H9 (cell line): ENCODE measurements around the gene ANKRD39. TPM values are rescaled to one million over a fixed set of nuclear protein-coding genes. Genes with fewer than 3 reads are reported as not detected.

ENCODE experiments used
- DNase-seq: peaks from one replicate; pipeline ENCODE4 v3.0.0-alpha.2; 2017
- H2AFZ ChIP-seq: one replicate; pipeline ENCODE4 v1.6.1; 2013; ENCODE audit warnings: mild to moderate bottlenecking, low read length, control low read depth, moderate library complexity
- H2AK5ac ChIP-seq: 2 replicates; pipeline ENCODE4 v1.6.1; 2013; ENCODE audit warnings: low read length, control low read depth, mixed read lengths; ENCODE audit not compliant: insufficient read length
- H2BK120ac ChIP-seq: one replicate; pipeline ENCODE4 v1.6.1; 2013; ENCODE audit warnings: low read depth, mild to moderate bottlenecking, low read length, control low read depth, inconsistent platforms; ENCODE audit not compliant: poor library complexity, severe bottlenecking
- H2BK12ac ChIP-seq: 2 replicates; pipeline ENCODE4 v1.6.1; 2013; ENCODE audit warnings: low read length, control low read depth, mixed read lengths, low read depth; ENCODE audit not compliant: insufficient read length
- H2BK15ac ChIP-seq: 2 replicates; pipeline ENCODE4 v1.6.1; 2013; ENCODE audit warnings: low read depth, low read length, control low read depth
- H2BK20ac ChIP-seq: one replicate; pipeline ENCODE4 v1.6.1; 2013; ENCODE audit warnings: low read depth, mild to moderate bottlenecking, low read length, control low read depth, inconsistent platforms; ENCODE audit not compliant: poor library complexity, severe bottlenecking
- H2BK5ac ChIP-seq: 2 replicates; pipeline ENCODE4 v1.6.1; 2013; ENCODE audit warnings: low read length, control low read depth, mixed read lengths; ENCODE audit not compliant: insufficient read length
- H3K14ac ChIP-seq: 2 replicates; pipeline ENCODE4 v1.6.1; 2013; ENCODE audit warnings: low read length, control low read depth; ENCODE audit not compliant: insufficient read depth
- H3K18ac ChIP-seq: 2 replicates; pipeline ENCODE4 v1.6.1; 2013; ENCODE audit warnings: low read depth, mild to moderate bottlenecking, mixed read lengths, low read length, control low read depth; ENCODE audit not compliant: insufficient read length
- H3K23ac ChIP-seq: 2 replicates; pipeline ENCODE4 v1.6.1; 2013; ENCODE audit warnings: low read length, control low read depth, mixed read lengths, low read depth; ENCODE audit not compliant: insufficient read length
- H3K23me2 ChIP-seq: 2 replicates; pipeline ENCODE4 v1.6.1; 2013; ENCODE audit warnings: low read depth, mild to moderate bottlenecking, mixed read lengths, low read length, control low read depth; ENCODE audit not compliant: insufficient read length, poor library complexity, severe bottlenecking
- H3K27ac ChIP-seq: 2 replicates; pipeline ENCODE4 v1.5.1; 2013; ENCODE audit warnings: low read length, control low read depth, mixed read lengths, low read depth; ENCODE audit not compliant: insufficient read length
- H3K27me3 ChIP-seq: 2 replicates; pipeline ENCODE4 v1.6.1; 2013; ENCODE audit warnings: low read length, control low read depth, inconsistent platforms; ENCODE audit not compliant: insufficient read depth
- H3K4ac ChIP-seq: 2 replicates; pipeline ENCODE4 v1.6.1; 2013; ENCODE audit warnings: low read depth, mild to moderate bottlenecking, control low read depth, inconsistent platforms, low read length, moderate library complexity
- H3K4me1 ChIP-seq: 2 replicates; pipeline ENCODE4 v1.6.1; 2013; ENCODE audit warnings: low read length, control low read depth, inconsistent platforms; ENCODE audit not compliant: insufficient read depth
- H3K4me2 ChIP-seq: 2 replicates; pipeline ENCODE4 v1.6.1; 2013; ENCODE audit warnings: low read length, control low read depth, mixed read lengths; ENCODE audit not compliant: insufficient read length, insufficient read depth
- H3K56ac ChIP-seq: 2 replicates; pipeline ENCODE4 v1.6.1; 2013; ENCODE audit warnings: low read depth, mild to moderate bottlenecking, mixed read lengths, low read length, control low read depth; ENCODE audit not compliant: insufficient read length
- H3K79me1 ChIP-seq: 2 replicates; pipeline ENCODE4 v1.6.1; 2013; ENCODE audit warnings: low read depth, mild to moderate bottlenecking, moderate library complexity, low read length, control low read depth, inconsistent platforms; ENCODE audit not compliant: insufficient read depth, poor library complexity, severe bottlenecking
- H3K79me2 ChIP-seq: 2 replicates; pipeline ENCODE4 v1.6.1; 2013; ENCODE audit warnings: low read length, control low read depth, inconsistent platforms; ENCODE audit not compliant: insufficient read depth
- H3K9ac ChIP-seq: 2 replicates; pipeline ENCODE4 v1.6.1; 2013; ENCODE audit warnings: low read length, control low read depth, mixed read lengths; ENCODE audit not compliant: insufficient read length; ENCODE audit errors: extremely low read depth
- H3K9me3 ChIP-seq: one replicate; pipeline ENCODE4 v1.6.1; 2013; ENCODE audit warnings: low read depth, low read length, inconsistent platforms; ENCODE audit not compliant: control insufficient read depth
- H3T11ph ChIP-seq: one replicate; pipeline ENCODE4 v1.6.1; 2013; ENCODE audit warnings: mild to moderate bottlenecking, low read length, control low read depth, inconsistent platforms
- H4K20me1 ChIP-seq: one replicate; pipeline ENCODE4 v1.6.1; 2013; ENCODE audit not compliant: control insufficient read depth, insufficient read length, insufficient read depth
- H4K5ac ChIP-seq: 2 replicates; pipeline ENCODE4 v1.6.1; 2013; ENCODE audit warnings: low read depth, mild to moderate bottlenecking, mixed read lengths, low read length, control low read depth; ENCODE audit not compliant: insufficient read length
- H4K8ac ChIP-seq: replicated peaks from 2 replicates; pipeline ENCODE4 v1.6.1; 2013; ENCODE audit warnings: low read length, control low read depth, mixed read lengths, low read depth; ENCODE audit not compliant: insufficient read length
- H4K91ac ChIP-seq: 2 replicates; pipeline ENCODE4 v1.6.1; 2013; ENCODE audit warnings: low read depth, mild to moderate bottlenecking, moderate library complexity, mixed read lengths, low read length, control low read depth; ENCODE audit not compliant: insufficient read length
- H3K27ac Mint-ChIP-seq, 3 experiments: 2 replicates in 2 of 3; 3 replicates in 1 of 3; pipeline ENCODE4 v1.8.0; 2020 to 2021; ENCODE audit warnings: mixed read lengths in 3 of 3, mild to moderate bottlenecking in 1 of 3, moderate library complexity in 1 of 3
- H3K27me3 Mint-ChIP-seq: 2 replicates; pipeline ENCODE4 v1.8.0; 2021; ENCODE audit warnings: low read depth, mild to moderate bottlenecking, moderate library complexity, mixed read lengths
- H3K36me3 Mint-ChIP-seq, 3 experiments: 2 replicates in 2 of 3; 3 replicates in 1 of 3; pipeline ENCODE4 v1.8.0; 2020 to 2021; ENCODE audit warnings: low read depth in 3 of 3, mixed read lengths in 3 of 3; ENCODE audit not compliant: insufficient read depth in 1 of 3
- H3K4me1 Mint-ChIP-seq, 2 experiments: 2 replicates each; pipeline ENCODE4 v1.8.0; 2020; ENCODE audit warnings: mixed read lengths in 2 of 2
- H3K4me3 Mint-ChIP-seq, 2 experiments: 2 replicates in 1 of 2; 3 replicates in 1 of 2; pipeline ENCODE4 v1.8.0; 2020 to 2021; ENCODE audit warnings: mild to moderate bottlenecking in 2 of 2, mixed read lengths in 2 of 2, moderate library complexity in 1 of 2
- H3K9me3 Mint-ChIP-seq, 2 experiments: 2 replicates in 1 of 2; 3 replicates in 1 of 2; pipeline ENCODE4 v1.8.0; 2020; ENCODE audit warnings: mild to moderate bottlenecking in 2 of 2, mixed read lengths in 2 of 2, moderate library complexity in 1 of 2
- WGBS: extraction: QIAGEN DNeasy Blood & Tissue Kit; methylation state at CpG from one replicate; pipeline ENCODE4 v1.1.7; 2013; ENCODE audit warnings: missing lambda C conversion rate, low lambda C conversion rate, mixed read lengths; ENCODE audit not compliant: insufficient read length; ENCODE audit errors: extremely low coverage; 5-methylcytosine and 5-hydroxymethylcytosine counted together
- total RNA-seq: library from RNA; stranded (reverse); gene quantifications from 2 replicates; pipeline ENCODE4 v1.2.1, GENCODE V29; 2021
- TF ChIP-seq, protein P1 (sequence below): fragments of 200-600 bp; sonication (generic); conservative IDR thresholded peaks from 3 replicates; pipeline ENCODE4 v1.8.0; 2021; ENCODE audit warnings: antibody characterized with exemption, mild to moderate bottlenecking

The ANKRD39 gene
- total RNA-seq, 1 experiment from 2014 or later: 13.0 TPM

GRCh38 chr2:96816127-96816835, 41.5 kb downstream of the ANKRD39 start, which contains the start of gene CNNM3:
TSS of gene CNNM3 (plus strand) at chr2:96816268. CDS start at chr2:96816278, 10 bp downstream.
- H2BK5ac ChIP-seq: no peak within 1 kb of the TSS
- peak within 1 kb of the TSS; percentile 59 for H3K9ac ChIP-seq
- Mint-ChIP-seq H3K27me3 (peaks cover 1% of the 10 kb centered on the region; the same call in 1 of the 2 replicates), H3K9me3 (no peaks in the 10 kb centered on the region; a peak in 1 of 5 replicates), H3K4me3 (peak within 1 kb of the TSS; percentile 78 to 88), H3K36me3 (peaks cover 14 to 33% (median 31%) of the 10 kb centered on the region in 3 experiments), H3K27ac (peak within 1 kb of the TSS in 2 of 3 experiments; percentile 23 to 27; a peak in 5 of 7 replicates), H3K4me1 (peaks cover 45 to 48% of the 10 kb centered on the region in 2 experiments)
- no peak within 1 kb of the TSS for H3K4ac ChIP-seq
- no peak within 1 kb of the TSS for H2BK20ac ChIP-seq
- H3K4me2 ChIP-seq: peak within 1 kb of the TSS; percentile 85
- peak within 1 kb of the TSS; percentile 10; the same call in 1 of the 2 replicates for H3K14ac ChIP-seq
- peak; percentile 96 for DNase-seq
- H3K27me3 ChIP-seq: no peaks in the 10 kb centered on the region
- H3K79me2 ChIP-seq: peaks cover 2% of the 10 kb centered on the region; the same call in 1 of the 2 replicates
- H4K20me1 ChIP-seq: peaks cover 2% of the 10 kb centered on the region
- H2AK5ac ChIP-seq: no peak within 1 kb of the TSS
- no peaks in the 10 kb centered on the region for H3K9me3 ChIP-seq
- no peak within 1 kb of the TSS; the same call in 1 of the 2 replicates for H2BK15ac ChIP-seq
- H3T11ph ChIP-seq: no peak within 1 kb of the TSS
- H2BK120ac ChIP-seq: no peak within 1 kb of the TSS
- no peak within 1 kb of the TSS for H3K23ac ChIP-seq
- H3K23me2 ChIP-seq: peaks cover 7% of the 10 kb centered on the region
- no peak within 1 kb of the TSS for H3K56ac ChIP-seq
- H3K79me1 ChIP-seq: peaks cover 2% of the 10 kb centered on the region
- TF ChIP-seq, protein P1, sequence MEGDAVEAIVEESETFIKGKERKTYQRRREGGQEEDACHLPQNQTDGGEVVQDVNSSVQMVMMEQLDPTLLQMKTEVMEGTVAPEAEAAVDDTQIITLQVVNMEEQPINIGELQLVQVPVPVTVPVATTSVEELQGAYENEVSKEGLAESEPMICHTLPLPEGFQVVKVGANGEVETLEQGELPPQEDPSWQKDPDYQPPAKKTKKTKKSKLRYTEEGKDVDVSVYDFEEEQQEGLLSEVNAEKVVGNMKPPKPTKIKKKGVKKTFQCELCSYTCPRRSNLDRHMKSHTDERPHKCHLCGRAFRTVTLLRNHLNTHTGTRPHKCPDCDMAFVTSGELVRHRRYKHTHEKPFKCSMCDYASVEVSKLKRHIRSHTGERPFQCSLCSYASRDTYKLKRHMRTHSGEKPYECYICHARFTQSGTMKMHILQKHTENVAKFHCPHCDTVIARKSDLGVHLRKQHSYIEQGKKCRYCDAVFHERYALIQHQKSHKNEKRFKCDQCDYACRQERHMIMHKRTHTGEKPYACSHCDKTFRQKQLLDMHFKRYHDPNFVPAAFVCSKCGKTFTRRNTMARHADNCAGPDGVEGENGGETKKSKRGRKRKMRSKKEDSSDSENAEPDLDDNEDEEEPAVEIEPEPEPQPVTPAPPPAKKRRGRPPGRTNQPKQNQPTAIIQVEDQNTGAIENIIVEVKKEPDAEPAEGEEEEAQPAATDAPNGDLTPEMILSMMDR: peak; percentile 76
- no peak within 1 kb of the TSS for H4K91ac ChIP-seq
- H2BK12ac ChIP-seq: no peak within 1 kb of the TSS
- peaks cover 3% of the 10 kb centered on the region; the same call in 1 of the 2 replicates for H3K4me1 ChIP-seq
- H2AFZ ChIP-seq: peak within 1 kb of the TSS; percentile 79
- no peak within 1 kb of the TSS for H4K5ac ChIP-seq
- no peak within 1 kb of the TSS for H4K8ac ChIP-seq
- no peak within 1 kb of the TSS for H3K27ac ChIP-seq
- WGBS: no CpG with 5 or more reads among the region's 103 CpGs
- no peak within 1 kb of the TSS for H3K18ac ChIP-seq
